ENCODE results near the gene PIGT. TPM values are rescaled to one million over a fixed set of nuclear protein-coding genes. Genes with fewer than 3 reads are reported as not detected.
A peak's percentile ranks its signal among the peaks of the same experiment; 100 is the strongest.

PIGT gene
- total RNA-seq, 2 experiments from 2014 or later = 43.7 to 47.7 TPM

DNA sequence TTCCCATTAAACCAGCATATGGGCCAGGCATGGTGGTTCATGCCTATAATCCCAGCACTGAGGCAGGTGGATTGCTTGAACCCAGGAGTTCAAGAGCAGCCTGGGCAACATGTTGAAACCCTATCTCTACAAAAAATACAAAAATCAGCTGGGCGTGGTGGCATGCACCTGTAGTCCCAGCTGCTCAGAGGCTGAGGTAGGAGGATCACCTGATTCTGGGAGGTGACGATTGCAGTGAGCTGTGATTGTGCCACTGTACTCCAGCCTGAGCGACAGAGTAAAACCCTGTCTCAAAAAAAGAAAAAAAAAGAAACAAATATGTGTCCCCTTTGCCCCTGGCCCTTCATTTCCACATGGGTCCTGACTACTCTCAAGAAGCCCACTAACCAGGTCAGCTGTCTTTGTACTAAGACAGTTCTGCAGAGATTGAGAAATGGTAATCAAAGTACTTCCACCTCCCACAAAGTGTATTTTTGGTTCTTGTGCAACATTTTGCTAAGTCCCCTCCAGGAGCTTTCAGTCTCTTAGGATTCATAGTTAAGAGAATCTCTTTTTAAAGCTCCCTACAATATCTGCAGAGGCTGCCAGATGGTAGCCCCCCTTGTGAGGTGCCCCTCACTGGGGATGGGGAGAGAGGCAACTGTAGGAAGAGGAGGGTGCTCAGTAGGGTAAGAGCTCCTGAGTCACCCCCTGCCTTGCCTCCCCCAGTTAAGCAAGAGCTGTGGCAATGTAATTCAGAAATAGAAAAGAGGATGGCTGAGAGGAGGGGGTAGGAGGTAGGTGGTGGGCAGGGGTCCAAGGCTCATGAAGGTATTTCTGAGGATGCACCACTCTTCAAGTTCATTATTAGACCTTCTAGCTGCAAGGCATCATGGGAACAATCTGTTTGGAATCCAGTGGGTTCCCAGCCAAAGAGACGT lies 37.1 kb downstream of the PIGT start:
- Mint-ChIP-seq H3K4me1 (ENCODE audit: low read depth) (peaks cover 2% of the 10 kb centered on the region), H3K4me3 (no peak overlapping the region), H3K9me3 (no peaks in the 10 kb centered on the region), H3K27ac (no peak overlapping the region), H3K27me3 (no peaks in the 10 kb centered on the region), H3K36me3 (ENCODE audit: low read depth) (peaks cover 2% of the 10 kb centered on the region)
- CTCF ChIA-PET = interaction anchor here (0.6 to 9.0 kb wide), 13 partner anchors 9 to 346 kb away, joined by 3 to 163 read pairs (median 7); partner anchors contain the start of gene SYS1
- TF ChIP-seq CTCF (IDR thresholded peaks at IDR 0.05) = no peak
- POLR2A ChIA-PET = no interaction called here
- intact Hi-C loops (cut with micrococcal nuclease) = no loop called here
- no peak for DNase-seq
- no peak for ATAC-seq

DNA sequence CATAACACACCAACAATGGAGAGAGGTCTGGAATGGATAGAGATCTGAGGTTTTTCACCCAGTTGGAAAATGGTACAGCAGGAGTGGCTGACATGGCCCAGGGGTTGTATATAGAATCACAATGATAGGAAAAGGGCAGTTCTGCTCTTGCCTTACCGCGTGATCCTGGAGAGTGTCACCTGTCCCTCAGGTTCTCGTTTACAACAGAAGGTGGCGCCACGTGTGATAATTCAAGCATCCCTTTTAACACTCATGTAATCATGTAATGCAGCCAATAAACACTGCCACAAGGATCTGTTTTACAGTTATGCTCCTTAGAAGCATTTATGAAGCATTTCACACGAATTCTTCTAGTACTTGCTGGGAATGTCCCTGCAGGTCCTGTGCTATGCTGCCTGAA lies 40.7 kb downstream of the PIGT start:
- no peaks in the 10 kb centered on the region for H3K27me3 Mint-ChIP-seq
- no peak overlapping the region for H3K4me3 Mint-ChIP-seq
- CTCF ChIA-PET = interaction anchor here (1.0 to 9.0 kb wide), 6 partner anchors 9 to 314 kb away, joined by 3 to 163 read pairs (median 4); partner anchors contain the start of gene SYS1
- H3K36me3 Mint-ChIP-seq (ENCODE audit: low read depth) = no peaks in the 10 kb centered on the region
- no peak overlapping the region for H3K27ac Mint-ChIP-seq
- POLR2A ChIA-PET = no interaction called here
- H3K4me1 Mint-ChIP-seq (ENCODE audit: low read depth) = peaks cover 7% of the 10 kb centered on the region
- no peaks in the 10 kb centered on the region for H3K9me3 Mint-ChIP-seq
- intact Hi-C loops (cut with micrococcal nuclease) = no loop called here
- ATAC-seq = peak; percentile 78
- DNase-seq = peak; percentile 80
- TF ChIP-seq CTCF (IDR thresholded peaks at IDR 0.05) = peak; percentile 64

- ATAC-seq = no peak
- Mint-ChIP-seq H3K36me3 (ENCODE audit: low read depth) (no peaks in the 10 kb centered on the region), H3K27me3 (no peaks in the 10 kb centered on the region)
Measured at GRCh38 chr20:45459606-45460005, 43.7 kb downstream of the PIGT start.

DNA sequence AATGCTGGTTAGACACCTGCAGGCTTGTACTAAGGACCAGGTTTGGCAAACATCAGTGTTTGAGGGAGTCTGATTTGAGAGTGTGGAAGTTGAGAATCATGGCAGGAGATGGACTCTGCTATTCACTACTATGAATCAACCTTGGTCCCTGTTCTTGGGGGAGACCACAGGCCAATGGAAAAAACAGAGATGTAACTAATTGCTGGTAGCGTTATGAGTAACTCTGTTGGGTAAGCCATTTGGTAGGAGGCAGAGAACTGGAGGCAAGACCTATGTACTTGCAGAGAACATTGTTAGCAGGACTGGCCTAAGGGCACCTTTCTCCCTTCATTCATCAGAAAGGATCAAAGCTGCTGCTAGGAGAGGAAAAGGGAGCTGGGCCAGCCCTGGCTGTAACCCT lies 45.3 kb downstream of the PIGT start:
- no peak overlapping the region for H3K27ac Mint-ChIP-seq
- ChIA-PET POLR2A (no interaction called here), CTCF (interaction anchor here (0.9 to 9.1 kb wide), 5 partner anchors 10 to 310 kb away, joined by 3 to 69 read pairs (median 10); no protein-coding TSS in a partner anchor)
- peaks cover 2% of the 10 kb centered on the region for H3K27me3 Mint-ChIP-seq
- no peak overlapping the region for H3K4me3 Mint-ChIP-seq
- ATAC-seq = peak; percentile 42
- intact Hi-C loops (cut with micrococcal nuclease) = no loop called here
- peaks cover 4% of the 10 kb centered on the region for H3K4me1 Mint-ChIP-seq (ENCODE audit: low read depth)
- H3K36me3 Mint-ChIP-seq (ENCODE audit: low read depth) = no peaks in the 10 kb centered on the region
- DNase-seq = peak; percentile 30
- no peak for TF ChIP-seq CTCF (IDR thresholded peaks at IDR 0.05)
- H3K9me3 Mint-ChIP-seq = no peaks in the 10 kb centered on the region

More at GRCh38 chr20:45459606-45460005, 43.7 kb downstream of the PIGT start:
- TF ChIP-seq CTCF (IDR thresholded peaks at IDR 0.05) = no peak
- peaks cover 4% of the 10 kb centered on the region for H3K4me1 Mint-ChIP-seq (ENCODE audit: low read depth)
- intact Hi-C loops (cut with micrococcal nuclease) = no loop called here
- no peak for DNase-seq
- ChIA-PET CTCF (interaction anchor here (1.0 to 9.1 kb wide), 10 partner anchors 8 to 311 kb away, joined by 3 to 69 read pairs (median 6); partner anchors contain the start of gene SYS1), POLR2A (interaction anchor here (0.9 kb wide), 1 partner anchor 10 kb away, joined by 4 read pairs; no protein-coding TSS in a partner anchor)
- H3K4me3 Mint-ChIP-seq = no peak overlapping the region
- no peak overlapping the region for H3K27ac Mint-ChIP-seq
- H3K9me3 Mint-ChIP-seq = no peaks in the 10 kb centered on the region
